Vagina (tissue), 2 donors: ENCODE results near the gene SPACA4.

Experiments used
- POLR2AphosphoS5 ChIP-seq, 2 donors: sonication (generic); formaldehyde crosslinking; IDR thresholded peaks; one replicate each; pipeline ENCODE4 v1.9.0; 2017; ENCODE audit warnings: antibody characterized with exemption in 2 of 2, mild to moderate bottlenecking in 2 of 2, low read depth in 1 of 2; ENCODE audit not compliant: insufficient read depth in 1 of 2
- TF ChIP-seq, protein P1 (sequence below), 3 experiments: fragments of 450-650 bp in 2 of 3; fragments of 200-600 bp in 1 of 3; sonication (generic) in 1 of 3; IDR thresholded peaks; one replicate each; pipeline ENCODE4 v1.5.1; 2017 to 2019; ENCODE audit warnings: antibody characterized with exemption in 3 of 3, mild to moderate bottlenecking in 2 of 3, moderate library complexity in 2 of 3

DNA sequence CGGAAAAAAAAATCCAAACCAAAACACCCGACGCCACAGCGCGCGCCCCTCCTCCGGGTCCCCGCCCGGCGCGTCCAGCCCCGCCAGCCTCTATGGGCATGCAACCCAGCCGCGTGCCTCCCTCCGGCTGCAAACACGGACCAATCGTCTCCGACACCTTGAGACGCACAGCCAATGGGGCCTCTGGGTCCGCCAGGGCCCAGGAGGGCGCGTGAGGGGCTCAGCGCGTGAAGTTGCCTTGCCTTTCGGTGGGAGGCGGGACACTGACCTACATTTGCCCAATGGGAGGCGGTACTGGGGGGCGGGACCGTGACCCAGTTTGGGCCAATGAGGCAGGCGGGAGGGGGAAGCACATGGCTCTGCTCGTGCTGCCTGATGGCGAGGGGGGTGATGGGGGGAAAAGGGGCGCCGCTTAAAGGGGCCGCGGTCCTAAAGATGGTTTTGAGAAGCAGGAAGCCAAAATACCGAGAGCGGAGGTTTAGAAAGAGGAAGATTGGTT lies 31.0 kb downstream of the SPACA4 start:
- TF ChIP-seq, protein P1, sequence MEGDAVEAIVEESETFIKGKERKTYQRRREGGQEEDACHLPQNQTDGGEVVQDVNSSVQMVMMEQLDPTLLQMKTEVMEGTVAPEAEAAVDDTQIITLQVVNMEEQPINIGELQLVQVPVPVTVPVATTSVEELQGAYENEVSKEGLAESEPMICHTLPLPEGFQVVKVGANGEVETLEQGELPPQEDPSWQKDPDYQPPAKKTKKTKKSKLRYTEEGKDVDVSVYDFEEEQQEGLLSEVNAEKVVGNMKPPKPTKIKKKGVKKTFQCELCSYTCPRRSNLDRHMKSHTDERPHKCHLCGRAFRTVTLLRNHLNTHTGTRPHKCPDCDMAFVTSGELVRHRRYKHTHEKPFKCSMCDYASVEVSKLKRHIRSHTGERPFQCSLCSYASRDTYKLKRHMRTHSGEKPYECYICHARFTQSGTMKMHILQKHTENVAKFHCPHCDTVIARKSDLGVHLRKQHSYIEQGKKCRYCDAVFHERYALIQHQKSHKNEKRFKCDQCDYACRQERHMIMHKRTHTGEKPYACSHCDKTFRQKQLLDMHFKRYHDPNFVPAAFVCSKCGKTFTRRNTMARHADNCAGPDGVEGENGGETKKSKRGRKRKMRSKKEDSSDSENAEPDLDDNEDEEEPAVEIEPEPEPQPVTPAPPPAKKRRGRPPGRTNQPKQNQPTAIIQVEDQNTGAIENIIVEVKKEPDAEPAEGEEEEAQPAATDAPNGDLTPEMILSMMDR (IDR thresholded peaks at IDR 0.05), result no peak
- TF ChIP-seq POLR2AphosphoS5 (IDR thresholded peaks at IDR 0.05; ENCODE audit: insufficient read depth in 1 of 2, low read depth in 1 of 2), result peak; percentile 92 to 94
